Mucosa of descending colon (tissue), 3 donors: ENCODE results near the gene PDLIM5. TPM values are rescaled to one million over a fixed set of nuclear protein-coding genes. Genes with fewer than 3 reads are reported as not detected.
"Not testable (repeated sequence)": the region's sequence is repeated elsewhere in the genome, so short reads cannot be mapped to it uniquely, and the experiment has no call there.

Source experiments
- ATAC-seq: fragments of 200-7000 bp; cut with Tn5 transposase; one replicate; pipeline ENCODE4 v1.9.1; 2020; ENCODE audit warnings: mild to moderate bottlenecking, moderate library complexity
- DNase-seq, 3 donors: peaks; one replicate each; pipeline ENCODE4 v3.0.0-alpha.2; 2020
- H3K36me3 ChIP-seq: fragments of 200-600 bp; one replicate; pipeline ENCODE4 v1.8.0; 2021; ENCODE audit warnings: low read depth, mild to moderate bottlenecking
- H3K4me1 ChIP-seq: fragments of 200-600 bp; one replicate; pipeline ENCODE4 v1.8.0; 2021; ENCODE audit warnings: low read depth, mild to moderate bottlenecking
- H3K4me3 ChIP-seq: fragments of 200-600 bp; one replicate; pipeline ENCODE4 v1.8.0; 2021; ENCODE audit warnings: mild to moderate bottlenecking
- H3K9me3 ChIP-seq: fragments of 200-600 bp; one replicate; pipeline ENCODE4 v1.8.0; 2021; ENCODE audit warnings: mild to moderate bottlenecking
- intact Hi-C, 2 donors: fragments of 100-400 bp; cut with DNase I in 1 of 2; cut with micrococcal nuclease in 1 of 2; formaldehyde crosslinking; loops; one replicate each; pipeline versions ENCODE4 v1.11.0 to v1.11.1; 2022; cut with DNase I, micrococcal nuclease
- total RNA-seq, 3 donors: library from RNA; stranded (reverse); fragmentation: NEBNext Ultra II Directional in 2 of 3; extraction: Animal tissue kit (Norgen Biotek cat#: 25700) in 2 of 3; gene quantifications; one replicate each; pipeline versions ENCODE4 v1.2.1 to v1.2.4, GENCODE V29; 2021 to 2023
- TF ChIP-seq, protein P1 (sequence below): fragments of 200-600 bp; IDR thresholded peaks from one replicate; pipeline ENCODE4 v1.8.0; 2022; ENCODE audit warnings: antibody characterized with exemption, mild to moderate bottlenecking
- donor health status: DM: no; HTN: no; CAD: no; lungs with moderate emphysema.
- donor health status: DM: no; HTN: no; CAD: no.
- donor health status: DM: no; HTN: yes; CAD: no.

PDLIM5 gene
- total RNA-seq, 3 donors from 2014 or later: 137 to 183 (median 160) TPM

GRCh38 chr4:94626942-94627341, 175.2 kb downstream of the PDLIM5 start:
- H3K36me3 ChIP-seq: no peaks in the 10 kb centered on the region
- intact Hi-C loops: no loop called here

DNA sequence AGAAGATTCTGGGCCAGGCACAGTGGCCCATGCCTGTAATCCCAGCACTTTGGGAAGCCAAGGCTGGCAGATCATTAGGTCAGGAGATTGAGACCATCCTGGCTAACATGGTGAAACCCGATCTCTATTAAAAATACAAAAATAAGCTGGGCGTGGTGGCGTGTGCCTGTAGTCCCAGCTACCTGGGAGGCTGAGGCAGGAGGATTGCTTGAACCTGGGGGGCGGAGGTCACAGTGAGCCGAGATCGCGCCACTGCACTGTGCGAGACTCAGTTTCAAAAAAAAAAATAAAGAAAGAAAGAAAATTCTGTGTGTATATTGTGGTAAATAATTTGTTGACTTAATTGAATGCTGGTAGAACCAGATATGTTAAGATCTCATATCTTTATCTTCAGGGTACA, 177.3 kb downstream of the PDLIM5 start:
- DNase-seq, intact Hi-C loops, H3K4me1 ChIP-seq, H3K36me3 ChIP-seq, H3K9me3 ChIP-seq, ATAC-seq, H3K4me3 ChIP-seq: not testable (repeated sequence)

More at GRCh38 chr4:94626942-94627341, 175.2 kb downstream of the PDLIM5 start:
- Histone ChIP-seq H3K4me3 (no peak overlapping the region), H3K4me1 (no peaks in the 10 kb centered on the region), H3K9me3 (no peaks in the 10 kb centered on the region)
- TF ChIP-seq, protein P1, sequence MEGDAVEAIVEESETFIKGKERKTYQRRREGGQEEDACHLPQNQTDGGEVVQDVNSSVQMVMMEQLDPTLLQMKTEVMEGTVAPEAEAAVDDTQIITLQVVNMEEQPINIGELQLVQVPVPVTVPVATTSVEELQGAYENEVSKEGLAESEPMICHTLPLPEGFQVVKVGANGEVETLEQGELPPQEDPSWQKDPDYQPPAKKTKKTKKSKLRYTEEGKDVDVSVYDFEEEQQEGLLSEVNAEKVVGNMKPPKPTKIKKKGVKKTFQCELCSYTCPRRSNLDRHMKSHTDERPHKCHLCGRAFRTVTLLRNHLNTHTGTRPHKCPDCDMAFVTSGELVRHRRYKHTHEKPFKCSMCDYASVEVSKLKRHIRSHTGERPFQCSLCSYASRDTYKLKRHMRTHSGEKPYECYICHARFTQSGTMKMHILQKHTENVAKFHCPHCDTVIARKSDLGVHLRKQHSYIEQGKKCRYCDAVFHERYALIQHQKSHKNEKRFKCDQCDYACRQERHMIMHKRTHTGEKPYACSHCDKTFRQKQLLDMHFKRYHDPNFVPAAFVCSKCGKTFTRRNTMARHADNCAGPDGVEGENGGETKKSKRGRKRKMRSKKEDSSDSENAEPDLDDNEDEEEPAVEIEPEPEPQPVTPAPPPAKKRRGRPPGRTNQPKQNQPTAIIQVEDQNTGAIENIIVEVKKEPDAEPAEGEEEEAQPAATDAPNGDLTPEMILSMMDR: no peak
- DNase-seq (no peak), ATAC-seq (no peak)

GRCh38 chr4:94629837-94630236, 178.1 kb downstream of the PDLIM5 start:
- no peaks in the 10 kb centered on the region for H3K36me3 ChIP-seq
- no peak for DNase-seq
- intact Hi-C loops: no loop called here
- H3K4me3 ChIP-seq: no peak overlapping the region
- H3K4me1 ChIP-seq: no peaks in the 10 kb centered on the region
- ATAC-seq: no peak
- TF ChIP-seq, protein P1: no peak
- H3K9me3 ChIP-seq: no peaks in the 10 kb centered on the region

- DNase-seq: no peak
- Histone ChIP-seq H3K4me1 (no peaks in the 10 kb centered on the region), H3K4me3 (no peak overlapping the region), H3K9me3 (no peaks in the 10 kb centered on the region), H3K36me3 (no peaks in the 10 kb centered on the region)
- ATAC-seq: no peak
- intact Hi-C loops: no loop called here
- TF ChIP-seq, protein P1: no peak
Observed at GRCh38 chr4:94634271-94634670, 182.5 kb downstream of the PDLIM5 start.

DNA sequence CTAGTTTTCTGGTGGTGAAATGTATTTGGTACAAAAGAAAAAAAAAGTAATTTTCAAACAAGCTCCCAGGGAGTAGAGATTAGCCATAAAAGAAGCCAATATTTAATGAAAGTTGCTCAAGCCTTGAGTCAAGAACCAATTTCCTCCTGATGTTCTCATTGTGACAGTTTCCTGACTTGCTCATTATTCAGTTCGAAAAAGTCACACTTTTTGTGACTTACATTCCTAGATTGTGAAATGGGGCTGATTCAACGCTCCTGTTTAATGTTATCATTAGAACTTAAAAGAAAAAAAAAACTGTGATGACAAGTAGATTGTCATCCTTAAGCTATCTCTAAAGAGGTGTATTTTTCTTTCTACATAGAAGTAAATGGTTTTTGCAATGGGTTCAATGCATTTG, 183.4 kb downstream of the PDLIM5 start:
- Histone ChIP-seq H3K4me3 (no peak overlapping the region), H3K36me3 (no peaks in the 10 kb centered on the region), H3K9me3 (no peaks in the 10 kb centered on the region), H3K4me1 (no peaks in the 10 kb centered on the region)
- ATAC-seq (no peak), DNase-seq (no peak)
- intact Hi-C loops: no loop called here
- TF ChIP-seq, protein P1: no peak

GRCh38 chr4:94636004-94636403, 184.3 kb downstream of the PDLIM5 start:
- H3K4me1 ChIP-seq: no peaks in the 10 kb centered on the region
- H3K4me3 ChIP-seq: no peak overlapping the region
- DNase-seq (no peak), ATAC-seq (peak; percentile 50)
- TF ChIP-seq, protein P1: no peak
- H3K9me3 ChIP-seq: no peaks in the 10 kb centered on the region
- intact Hi-C loops: no loop called here
- no peaks in the 10 kb centered on the region for H3K36me3 ChIP-seq
